ENCODE data around the gene OSBPL3.

- TF ChIP-seq CTCF (IDR thresholded peaks at IDR 0.05) (no peak), EZH2 (IDR thresholded peaks at IDR 0.05; ENCODE audit: borderline replicate concordance, insufficient read depth, low read depth, low read length, poor library complexity, severe bottlenecking) (no peak)
Observed at GRCh38 chr7:25029075-25029474, 49.1 kb upstream of the OSBPL3 start.

All from B cell (primary cell).